ENCODE measurements around the gene KIAA0232. TPM values are rescaled to one million over a fixed set of nuclear protein-coding genes. Genes with fewer than 3 reads are reported as not detected.

Gene KIAA0232
- total and polyA plus RNA-seq, 9 of the 15 experiments (the other 6 are each of a cell fraction or from before 2014, with no cell fraction given), result 3.5 to 17.4 (median 13.0) TPM

GRCh38 chr4:6783111-6783981 is 819 bp downstream of the KIAA0232 start (continued):
- TF ChIP-seq VEZF1 (CRISPR knock-in tag; IDR thresholded peaks at IDR 0.05) (peak; percentile 96), HMBOX1 (IDR thresholded peaks at IDR 0.05) (no peak), ZNF766 (CRISPR knock-in tag; conservative IDR thresholded peaks at IDR 0.05) (no peak), RBM14 (IDR thresholded peaks at IDR 0.05; ENCODE audit: borderline replicate concordance, insufficient read depth, low read depth, low read length) (no peak), YBX1 (IDR thresholded peaks at IDR 0.05) (no peak), ZNF224 (CRISPR knock-in tag; IDR thresholded peaks at IDR 0.05) (no peak), ZNF740 (CRISPR knock-in tag; IDR thresholded peaks at IDR 0.05) (no peak), ZNF740 (tag; IDR thresholded peaks at IDR 0.05) (no peak), TCF15 (CRISPR knock-in tag; IDR thresholded peaks at IDR 0.05) (no peak), ZBTB49 (CRISPR knock-in tag; IDR thresholded peaks at IDR 0.05; ENCODE audit: borderline replicate concordance) (no peak), ZNF121 (CRISPR knock-in tag; conservative IDR thresholded peaks at IDR 0.05) (no peak), RBM34 (IDR thresholded peaks at IDR 0.05; ENCODE audit: borderline replicate concordance, insufficient read depth, low read length) (no peak), NFXL1 (CRISPR knock-in tag; IDR thresholded peaks at IDR 0.05) (no peak), SETDB1 (IDR thresholded peaks at IDR 0.05; ENCODE audit: low read length) (no peak), GTF2E2 (tag; IDR thresholded peaks at IDR 0.05) (no peak; the same call in 1 of the 2 replicates), ZBTB43 (CRISPR knock-in tag; IDR thresholded peaks at IDR 0.05) (no peak), ESRRB (CRISPR knock-in tag; IDR thresholded peaks at IDR 0.05; ENCODE audit: borderline replicate concordance) (no peak), NONO (IDR thresholded peaks at IDR 0.05; ENCODE audit: low read depth in 2 of 2, low read length in 1 of 2) (peak; percentile 11 to 63; a peak in 2 of 4 replicates), RNF2 (IDR thresholded peaks at IDR 0.05) (peak; percentile 47; the same call in 1 of the 2 replicates), U2AF2 (optimal IDR thresholded peaks at IDR 0.05; ENCODE audit: low read depth, low read length) (no peak)

Data from K562 (cell line).